Tibial artery (tissue), 4 donors: ENCODE measurements around the gene KIT.
A peak's percentile ranks its signal among the peaks of the same experiment; 100 is the strongest.

Source experiments
- DNase-seq, 2 donors: peaks; one replicate each; pipeline ENCODE4 v3.0.0-alpha.2; 2019
- H3K27ac ChIP-seq, 2 donors: fragments of 200-600 bp; sonication (generic) in 1 of 2; 1 replicate in 1 of 2; 2 replicates in 1 of 2; pipeline ENCODE4 v1.5.1; 2018 to 2019; ENCODE audit warnings: mild to moderate bottlenecking in 1 of 2
- H3K27me3 ChIP-seq, 2 donors: fragments of 200-600 bp; sonication (generic) in 1 of 2; one replicate each; pipeline versions ENCODE4 v1.5.1 to v1.6.0; 2016 to 2019
- H3K36me3 ChIP-seq, 3 donors: fragments of 200-600 bp; sonication (generic) in 2 of 3; one replicate each; pipeline ENCODE4 v1.5.1; 2016 to 2019; ENCODE audit warnings: mild to moderate bottlenecking in 2 of 3
- H3K4me1 ChIP-seq, 4 donors: fragments of 200-600 bp; sonication (generic) in 2 of 4; 1 replicate in 3 of 4; 2 replicates in 1 of 4; pipeline ENCODE4 v1.5.1; 2016 to 2019
- H3K4me3 ChIP-seq, 2 donors: fragments of 200-600 bp; sonication (generic) in 1 of 2; 1 replicate in 1 of 2; 2 replicates in 1 of 2; pipeline ENCODE4 v1.5.1; 2018 to 2019; ENCODE audit warnings: mild to moderate bottlenecking in 2 of 2
- H3K9me3 ChIP-seq, 3 donors: fragments of 200-600 bp; sonication (generic) in 1 of 3; one replicate each; pipeline ENCODE4 v1.5.1; 2016 to 2019
- intact Hi-C: fragments of 100-400 bp; cut with DNase I; formaldehyde crosslinking; loops from one replicate; pipeline ENCODE4 v1.15.0; 2023; ENCODE audit warnings: low total_unique reads
- TF ChIP-seq, protein P1 (sequence below), 2 experiments: fragments of 200-600 bp in 1 of 2; fragments of 450-650 bp in 1 of 2; IDR thresholded peaks; one replicate each; pipeline ENCODE4 v1.5.1; 2017 to 2019; ENCODE audit warnings: antibody characterized with exemption in 2 of 2, mild to moderate bottlenecking in 1 of 2, moderate library complexity in 1 of 2

KIT gene

DNA sequence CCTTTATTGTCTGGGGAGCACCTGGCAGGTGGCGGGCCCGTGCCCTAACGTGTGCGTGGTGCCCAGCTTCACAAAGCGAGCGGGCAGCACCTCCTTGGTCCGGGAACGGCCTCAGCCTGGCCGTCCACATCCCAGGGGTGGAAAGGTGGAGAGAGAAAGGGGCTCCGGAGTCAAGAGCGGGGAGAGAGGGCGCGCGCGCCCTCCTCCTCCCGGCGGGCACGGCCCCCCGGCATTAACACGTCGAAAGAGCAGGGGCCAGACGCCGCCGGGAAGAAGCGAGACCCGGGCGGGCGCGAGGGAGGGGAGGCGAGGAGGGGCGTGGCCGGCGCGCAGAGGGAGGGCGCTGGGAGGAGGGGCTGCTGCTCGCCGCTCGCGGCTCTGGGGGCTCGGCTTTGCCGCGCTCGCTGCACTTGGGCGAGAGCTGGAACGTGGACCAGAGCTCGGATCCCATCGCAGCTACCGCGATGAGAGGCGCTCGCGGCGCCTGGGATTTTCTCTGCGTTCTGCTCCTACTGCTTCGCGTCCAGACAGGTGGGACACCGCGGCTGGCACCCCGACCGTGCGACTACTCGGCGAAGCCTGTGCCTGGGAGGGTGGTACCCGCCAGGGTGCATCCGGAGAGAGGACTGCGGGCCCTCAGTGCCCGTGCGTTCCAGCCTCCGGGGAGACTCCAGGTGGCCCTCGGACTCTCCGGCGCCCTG lies at the start of gene KIT:
Gene KIT, plus strand, starts transcription at position 407 of the 701 bp plus-strand sequence. Its CDS starts 58 bp downstream, at position 465.
- Histone ChIP-seq H3K4me1 (peaks cover 0 to 37% (median 20%) of the 10 kb centered on the region in 4 donors), H3K36me3 (no peaks in the 10 kb centered on the region), H3K9me3 (no peaks in the 10 kb centered on the region), H3K27ac (peak within 1 kb of the TSS; percentile 22 to 75), H3K4me3 (peak within 1 kb of the TSS; percentile 65 to 82), H3K27me3 (no peaks in the 10 kb centered on the region)
- peak in 1 of 2 donors; percentile 72 for DNase-seq
- intact Hi-C loops = no loop called here
- TF ChIP-seq, protein P1, sequence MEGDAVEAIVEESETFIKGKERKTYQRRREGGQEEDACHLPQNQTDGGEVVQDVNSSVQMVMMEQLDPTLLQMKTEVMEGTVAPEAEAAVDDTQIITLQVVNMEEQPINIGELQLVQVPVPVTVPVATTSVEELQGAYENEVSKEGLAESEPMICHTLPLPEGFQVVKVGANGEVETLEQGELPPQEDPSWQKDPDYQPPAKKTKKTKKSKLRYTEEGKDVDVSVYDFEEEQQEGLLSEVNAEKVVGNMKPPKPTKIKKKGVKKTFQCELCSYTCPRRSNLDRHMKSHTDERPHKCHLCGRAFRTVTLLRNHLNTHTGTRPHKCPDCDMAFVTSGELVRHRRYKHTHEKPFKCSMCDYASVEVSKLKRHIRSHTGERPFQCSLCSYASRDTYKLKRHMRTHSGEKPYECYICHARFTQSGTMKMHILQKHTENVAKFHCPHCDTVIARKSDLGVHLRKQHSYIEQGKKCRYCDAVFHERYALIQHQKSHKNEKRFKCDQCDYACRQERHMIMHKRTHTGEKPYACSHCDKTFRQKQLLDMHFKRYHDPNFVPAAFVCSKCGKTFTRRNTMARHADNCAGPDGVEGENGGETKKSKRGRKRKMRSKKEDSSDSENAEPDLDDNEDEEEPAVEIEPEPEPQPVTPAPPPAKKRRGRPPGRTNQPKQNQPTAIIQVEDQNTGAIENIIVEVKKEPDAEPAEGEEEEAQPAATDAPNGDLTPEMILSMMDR (IDR thresholded peaks at IDR 0.05) = no peak

GRCh38 chr4:54609310-54609709 lies 48.4 kb upstream of the KIT start:
- intact Hi-C loops = no loop called here
- no peak overlapping the region for H3K4me3 ChIP-seq
- TF ChIP-seq, protein P1 (IDR thresholded peaks at IDR 0.05) = no peak
- peaks cover 0 to 6% (median 0%) of the 10 kb centered on the region in 3 donors for H3K9me3 ChIP-seq
- H3K36me3 ChIP-seq = no peaks in the 10 kb centered on the region
- DNase-seq = no peak
- no peaks in the 10 kb centered on the region for H3K27me3 ChIP-seq
- no peaks in the 10 kb centered on the region for H3K4me1 ChIP-seq
- no peak overlapping the region for H3K27ac ChIP-seq

DNA sequence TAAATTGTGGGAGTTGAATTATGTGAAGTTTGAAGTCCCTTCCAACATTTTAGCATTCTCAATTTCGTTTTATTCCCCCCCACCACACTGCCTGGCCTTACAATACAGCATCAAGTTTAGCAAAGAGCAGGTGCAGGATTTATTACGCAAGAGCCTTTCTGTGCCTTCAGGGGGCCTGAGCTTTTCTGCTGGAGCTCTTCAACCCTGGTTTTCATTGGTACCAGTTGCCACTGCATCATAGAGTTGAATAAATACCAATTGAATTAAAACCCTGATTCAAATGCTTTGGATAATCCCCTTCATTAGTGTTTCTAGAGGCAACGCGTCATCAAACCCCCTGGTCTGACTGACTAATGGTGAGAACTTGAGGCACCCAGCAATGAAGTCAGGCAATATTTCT lies 43.6 kb upstream of the KIT start:
- TF ChIP-seq, protein P1 (IDR thresholded peaks at IDR 0.05) = no peak

GRCh38 chr4:54620773-54621172 lies 37.0 kb upstream of the KIT start:
- H3K4me1 ChIP-seq = peaks cover 0 to 9% (median 7%) of the 10 kb centered on the region in 4 donors
- H3K27ac ChIP-seq = no peak overlapping the region
- TF ChIP-seq, protein P1 (IDR thresholded peaks at IDR 0.05) = no peak
- no peaks in the 10 kb centered on the region for H3K27me3 ChIP-seq
- no peak for DNase-seq
- no peaks in the 10 kb centered on the region for H3K9me3 ChIP-seq
- H3K36me3 ChIP-seq = no peaks in the 10 kb centered on the region
- no peak overlapping the region for H3K4me3 ChIP-seq
- intact Hi-C loops = no loop called here

More for the DNA sequence above, 43.6 kb upstream of the KIT start:
- H3K4me3 ChIP-seq = no peak overlapping the region
- H3K4me1 ChIP-seq = no peaks in the 10 kb centered on the region
- intact Hi-C loops = no loop called here
- H3K36me3 ChIP-seq = no peaks in the 10 kb centered on the region
- DNase-seq = no peak
- no peaks in the 10 kb centered on the region for H3K27me3 ChIP-seq
- no peak overlapping the region for H3K27ac ChIP-seq
- no peaks in the 10 kb centered on the region for H3K9me3 ChIP-seq

DNA sequence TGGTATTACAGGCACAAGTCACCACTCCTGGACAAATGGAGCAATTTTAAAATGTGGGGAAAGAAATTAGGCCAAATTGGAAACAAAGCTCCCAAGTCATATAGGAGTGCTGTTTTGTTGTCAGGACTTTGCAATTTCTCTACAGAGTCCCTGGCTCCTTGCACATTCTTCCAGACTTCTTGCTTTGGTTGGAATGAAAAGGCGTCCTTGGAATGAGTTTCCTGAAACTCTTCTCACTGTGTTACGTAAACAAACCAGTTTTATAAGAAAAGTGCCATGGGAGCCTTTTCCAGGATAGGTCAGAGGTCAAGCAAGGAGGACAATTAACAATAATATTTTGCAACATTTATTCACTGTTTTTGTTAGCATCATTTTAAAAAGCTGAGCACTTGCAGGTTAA lies 32.4 kb upstream of the KIT start:
- TF ChIP-seq, protein P1 (IDR thresholded peaks at IDR 0.05) = no peak
- H3K4me1 ChIP-seq = peaks cover 0 to 17% (median 13%) of the 10 kb centered on the region in 4 donors
- H3K4me3 ChIP-seq = no peak overlapping the region
- H3K27me3 ChIP-seq = no peaks in the 10 kb centered on the region
- H3K36me3 ChIP-seq = no peaks in the 10 kb centered on the region
- intact Hi-C loops = no loop called here
- peak in 1 of 2 donors; percentile 27 for DNase-seq
- H3K27ac ChIP-seq = peak overlapping the region in 1 of 2 donors; percentile 47
- H3K9me3 ChIP-seq = no peaks in the 10 kb centered on the region
